ENCODE data around the gene MTF1.

The MTF1 gene

DNA sequence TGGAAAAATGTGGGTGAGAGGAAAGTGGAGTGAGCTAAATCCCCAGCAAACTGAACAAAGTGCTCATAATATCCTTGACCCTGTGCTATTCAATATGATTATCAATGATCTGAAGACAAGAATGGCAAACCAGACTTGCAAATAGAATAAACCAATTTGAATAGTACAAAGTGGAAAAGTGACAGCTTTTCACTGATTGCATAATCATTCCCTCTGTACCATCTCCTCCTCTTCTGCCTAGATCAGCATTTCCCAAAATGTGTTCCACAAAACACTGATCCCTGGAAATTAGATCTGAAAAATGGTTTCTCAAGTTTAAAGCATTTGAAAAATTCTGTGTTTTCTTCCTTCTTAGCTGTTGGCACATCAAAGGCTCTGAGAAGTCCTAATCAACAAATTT lies 8.1 kb downstream of the MTF1 start:
- no peak overlapping the region for H3K27ac ChIP-seq (ENCODE audit: low read depth, low read length, severe bottlenecking)
- peaks cover 55% of the 10 kb centered on the region for H3K36me3 ChIP-seq (ENCODE audit: control insufficient read depth, insufficient read depth, low read length)
- H3K4me3 ChIP-seq (ENCODE audit: extremely low read depth, insufficient read depth, low read length, poor library complexity, severe bottlenecking): no peak overlapping the region
- H3K9me3 ChIP-seq (ENCODE audit: control insufficient read depth, low read length): no peaks in the 10 kb centered on the region
- no peaks in the 10 kb centered on the region for H3K4me1 ChIP-seq (ENCODE audit: control insufficient read depth, insufficient read depth, low read length, poor library complexity, severe bottlenecking)

DNA sequence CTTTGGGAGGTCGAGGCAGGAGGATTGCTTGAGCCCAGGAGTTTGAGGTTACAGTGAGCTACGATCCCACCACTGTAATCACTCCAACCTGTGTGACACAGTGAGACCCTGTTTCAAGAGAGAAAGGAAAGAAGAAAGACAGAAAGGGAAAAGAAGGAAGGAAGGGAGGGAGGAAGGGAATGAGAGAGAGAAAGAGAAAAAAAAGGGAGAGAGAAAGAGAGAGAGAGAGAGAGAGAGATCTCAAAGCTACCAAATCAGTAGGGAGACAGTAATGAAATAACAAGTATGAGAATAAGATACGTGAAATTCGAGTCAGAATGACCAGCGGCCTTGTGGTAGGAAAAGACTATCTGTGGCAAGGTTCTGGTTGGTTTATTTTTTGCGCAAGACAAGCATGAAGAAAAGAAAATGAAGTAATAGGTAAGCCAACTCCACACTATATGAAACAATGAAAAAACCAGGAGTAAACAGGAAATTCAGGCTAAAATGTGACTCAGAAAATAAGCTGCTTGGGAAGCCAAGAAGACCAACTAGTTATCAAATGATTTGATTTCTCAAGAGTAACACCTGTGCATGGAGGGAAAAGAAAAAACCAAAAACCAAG lies 8.9 kb downstream of the MTF1 start:
- Histone ChIP-seq H3K36me3 (ENCODE audit: control insufficient read depth, insufficient read depth, low read length) (peaks cover 55% of the 10 kb centered on the region), H3K4me3 (ENCODE audit: extremely low read depth, insufficient read depth, low read length, poor library complexity, severe bottlenecking) (no peak overlapping the region), H3K9me3 (ENCODE audit: control insufficient read depth, low read length) (no peaks in the 10 kb centered on the region), H3K27ac (ENCODE audit: low read depth, low read length, severe bottlenecking) (no peak overlapping the region), H3K4me1 (ENCODE audit: control insufficient read depth, insufficient read depth, low read length, poor library complexity, severe bottlenecking) (no peaks in the 10 kb centered on the region)
- 93 to 100% methylated on average over 3 of the region's 6 CpGs for WGBS, 2 experiments (ENCODE audit: insufficient coverage in 2 of 2)

DNA sequence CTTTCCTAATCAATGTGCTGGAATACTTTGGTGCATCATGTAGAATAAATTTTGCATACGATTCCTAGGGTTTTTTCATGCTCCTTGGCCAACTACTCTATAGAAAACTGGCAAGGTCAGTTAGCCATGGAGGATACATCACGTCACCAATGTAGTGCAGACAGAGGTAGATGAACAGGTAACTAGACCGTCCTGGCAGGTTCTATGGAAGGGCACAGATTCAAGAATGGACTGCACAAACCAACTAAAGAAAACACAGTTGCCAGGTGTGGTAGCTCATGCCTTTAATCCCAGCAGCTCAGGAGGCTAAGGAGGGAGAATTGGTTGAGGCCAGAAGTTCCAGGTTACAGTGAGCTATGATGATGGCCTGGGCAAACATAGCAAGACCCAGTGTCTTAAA lies 9.9 kb downstream of the MTF1 start:
- Histone ChIP-seq H3K4me3 (ENCODE audit: extremely low read depth, insufficient read depth, low read length, poor library complexity, severe bottlenecking) (no peak overlapping the region), H3K27ac (ENCODE audit: low read depth, low read length, severe bottlenecking) (no peak overlapping the region), H3K36me3 (ENCODE audit: control insufficient read depth, insufficient read depth, low read length) (peaks cover 52% of the 10 kb centered on the region), H3K9me3 (ENCODE audit: control insufficient read depth, low read length) (no peaks in the 10 kb centered on the region), H3K4me1 (ENCODE audit: control insufficient read depth, insufficient read depth, low read length, poor library complexity, severe bottlenecking) (no peaks in the 10 kb centered on the region)
- 86% methylated on average over 1 of the region's 3 CpGs; no CpG with 5 or more reads in 1 of the 2 experiments for WGBS, 2 experiments (ENCODE audit: insufficient coverage in 2 of 2)

DNA sequence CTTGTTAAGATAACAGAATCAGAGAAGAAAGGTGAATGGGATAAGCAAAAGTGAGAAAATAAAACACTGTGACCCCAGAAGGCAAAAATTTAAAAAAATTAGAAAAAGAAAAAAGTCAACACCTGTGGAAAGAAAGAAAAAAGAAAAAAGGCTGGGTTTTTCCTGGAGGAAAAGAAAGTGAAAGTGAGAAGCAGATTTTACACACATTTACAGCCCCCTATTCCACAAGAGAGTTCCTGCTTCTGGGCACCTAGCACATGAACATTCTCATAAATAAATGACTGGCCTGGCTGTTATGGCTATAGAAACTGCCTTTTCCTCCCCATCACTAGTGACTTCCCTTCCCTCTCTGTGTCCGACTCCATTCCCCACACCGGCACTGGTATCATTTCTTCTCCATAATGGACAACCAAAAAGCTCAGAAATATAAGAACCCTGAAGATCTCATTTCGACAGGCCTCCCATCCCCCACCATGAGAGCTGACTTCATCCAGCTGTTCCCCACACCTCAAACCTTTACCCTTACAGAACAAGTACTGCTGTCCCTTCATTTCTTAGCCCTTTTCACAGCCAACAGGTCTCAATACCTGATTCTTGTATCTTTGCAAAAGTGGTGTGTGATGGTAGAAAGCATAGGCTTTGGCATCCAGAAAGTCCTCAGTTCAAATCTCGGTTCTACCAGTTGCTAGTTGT lies 12.6 kb downstream of the MTF1 start:
- Histone ChIP-seq H3K36me3 (ENCODE audit: control insufficient read depth, insufficient read depth, low read length) (peaks cover 49% of the 10 kb centered on the region), H3K4me1 (ENCODE audit: control insufficient read depth, insufficient read depth, low read length, poor library complexity, severe bottlenecking) (no peaks in the 10 kb centered on the region), H3K4me3 (ENCODE audit: extremely low read depth, insufficient read depth, low read length, poor library complexity, severe bottlenecking) (no peak overlapping the region), H3K27ac (ENCODE audit: low read depth, low read length, severe bottlenecking) (no peak overlapping the region), H3K9me3 (ENCODE audit: control insufficient read depth, low read length) (no peaks in the 10 kb centered on the region)
- 93 to 96% methylated on average over 3 of the region's 4 CpGs for WGBS, 2 experiments (ENCODE audit: insufficient coverage in 2 of 2)

DNA sequence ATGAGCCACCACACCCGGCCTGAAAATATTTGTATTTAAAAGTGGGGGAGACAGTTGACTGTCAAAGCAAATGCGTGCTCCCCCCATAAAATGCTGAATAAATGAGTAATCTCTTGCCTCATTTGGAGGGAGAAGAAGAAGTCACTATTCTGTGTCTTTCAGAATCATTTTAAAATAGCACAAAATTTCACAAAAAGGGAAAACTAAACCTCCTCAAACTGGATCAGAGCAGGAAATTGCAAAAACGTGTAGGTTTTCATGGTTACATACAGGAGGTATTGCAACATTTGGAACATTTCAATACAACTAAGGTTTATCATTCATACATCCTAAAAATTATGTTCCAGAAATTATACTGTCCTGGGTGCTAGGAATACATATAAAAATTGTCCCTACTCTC lies 13.6 kb downstream of the MTF1 start:
- H3K4me1 ChIP-seq (ENCODE audit: control insufficient read depth, insufficient read depth, low read length, poor library complexity, severe bottlenecking): no peaks in the 10 kb centered on the region
- H3K9me3 ChIP-seq (ENCODE audit: control insufficient read depth, low read length): no peaks in the 10 kb centered on the region
- no peak overlapping the region for H3K4me3 ChIP-seq (ENCODE audit: extremely low read depth, insufficient read depth, low read length, poor library complexity, severe bottlenecking)
- H3K36me3 ChIP-seq (ENCODE audit: control insufficient read depth, insufficient read depth, low read length): peaks cover 54% of the 10 kb centered on the region
- no peak overlapping the region for H3K27ac ChIP-seq (ENCODE audit: low read depth, low read length, severe bottlenecking)
- WGBS, 2 experiments (ENCODE audit: insufficient coverage in 2 of 2): 100% methylated on average over 1 of the region's 3 CpGs; no CpG with 5 or more reads in 1 of the 2 experiments

DNA sequence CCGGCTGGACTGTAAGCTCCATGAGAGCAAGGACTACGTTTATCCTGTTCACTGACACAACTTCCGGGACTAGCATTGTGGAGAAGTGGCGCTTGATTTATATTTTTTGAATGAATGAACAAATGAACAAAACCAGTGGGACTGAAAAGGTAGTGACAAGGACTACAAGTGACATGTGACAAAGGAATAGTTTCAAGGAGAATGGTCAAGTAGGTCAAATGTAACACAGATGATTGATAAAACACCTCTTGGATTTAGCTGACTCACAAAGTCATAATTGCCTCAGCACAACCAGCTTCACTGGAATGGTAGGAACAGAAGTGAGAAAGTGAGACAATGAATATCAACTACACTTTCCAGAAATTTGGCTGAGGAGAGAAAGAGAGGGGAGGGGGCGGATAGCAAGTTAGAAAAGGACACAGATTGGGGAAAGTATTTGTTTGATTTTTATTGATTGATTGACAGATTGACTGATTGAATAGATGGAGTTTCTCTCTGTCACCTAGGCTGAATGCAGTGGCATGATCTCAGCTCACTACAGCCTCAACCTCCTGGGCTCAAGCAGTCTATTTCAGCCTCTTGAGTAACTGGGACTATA lies 14.2 kb downstream of the MTF1 start:
- 94 to 98% methylated on average over 3 to 4 of the region's 5 CpGs for WGBS, 2 experiments (ENCODE audit: insufficient coverage in 2 of 2)
- Histone ChIP-seq H3K9me3 (ENCODE audit: control insufficient read depth, low read length) (no peaks in the 10 kb centered on the region), H3K36me3 (ENCODE audit: control insufficient read depth, insufficient read depth, low read length) (peaks cover 57% of the 10 kb centered on the region), H3K4me3 (ENCODE audit: extremely low read depth, insufficient read depth, low read length, poor library complexity, severe bottlenecking) (no peak overlapping the region), H3K27ac (ENCODE audit: low read depth, low read length, severe bottlenecking) (no peak overlapping the region), H3K4me1 (ENCODE audit: control insufficient read depth, insufficient read depth, low read length, poor library complexity, severe bottlenecking) (no peaks in the 10 kb centered on the region)

DNA sequence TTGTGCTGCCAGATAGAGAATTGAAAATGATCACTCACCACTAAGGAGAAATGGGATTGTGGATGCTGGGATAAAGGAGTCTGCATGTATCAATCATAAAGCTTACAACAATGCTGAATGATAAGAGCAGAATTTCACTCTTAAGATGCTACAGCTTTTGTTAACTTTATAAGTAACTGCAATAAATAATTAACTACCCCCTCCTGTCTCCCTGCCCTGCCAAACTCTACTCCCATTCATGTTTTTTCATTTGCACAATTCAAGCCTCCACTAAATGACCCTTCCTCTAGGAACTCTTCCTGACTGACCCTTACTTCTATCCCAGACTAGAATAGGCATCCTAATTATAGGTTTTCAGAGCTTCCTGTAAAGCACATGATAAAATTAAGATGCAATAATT lies 14.9 kb downstream of the MTF1 start:
- H3K9me3 ChIP-seq (ENCODE audit: control insufficient read depth, low read length): no peaks in the 10 kb centered on the region
- no peak overlapping the region for H3K4me3 ChIP-seq (ENCODE audit: extremely low read depth, insufficient read depth, low read length, poor library complexity, severe bottlenecking)
- peaks cover 57% of the 10 kb centered on the region for H3K36me3 ChIP-seq (ENCODE audit: control insufficient read depth, insufficient read depth, low read length)
- H3K27ac ChIP-seq (ENCODE audit: low read depth, low read length, severe bottlenecking): no peak overlapping the region
- H3K4me1 ChIP-seq (ENCODE audit: control insufficient read depth, insufficient read depth, low read length, poor library complexity, severe bottlenecking): no peaks in the 10 kb centered on the region

DNA sequence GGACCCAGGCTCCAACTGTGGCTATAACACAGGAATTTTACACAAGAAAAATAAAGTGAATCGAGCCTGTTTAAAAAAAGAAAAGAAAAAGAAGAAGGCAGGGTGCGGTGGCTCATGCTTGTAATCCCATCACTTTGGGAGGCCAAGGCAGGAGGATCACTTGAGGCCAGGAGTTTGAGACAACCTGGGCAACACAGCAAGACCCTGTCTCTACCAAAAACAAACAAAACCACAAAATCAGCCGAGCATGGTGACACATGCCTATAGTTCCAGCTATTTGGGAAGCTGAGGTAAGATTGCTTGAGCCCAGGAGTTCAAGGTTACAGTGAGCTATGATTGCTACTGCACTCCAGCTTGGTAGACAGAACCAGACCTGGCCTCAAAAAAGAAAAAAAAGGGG lies 17.7 kb downstream of the MTF1 start:
- no peak overlapping the region for H3K27ac ChIP-seq (ENCODE audit: low read depth, low read length, severe bottlenecking)

DNA sequence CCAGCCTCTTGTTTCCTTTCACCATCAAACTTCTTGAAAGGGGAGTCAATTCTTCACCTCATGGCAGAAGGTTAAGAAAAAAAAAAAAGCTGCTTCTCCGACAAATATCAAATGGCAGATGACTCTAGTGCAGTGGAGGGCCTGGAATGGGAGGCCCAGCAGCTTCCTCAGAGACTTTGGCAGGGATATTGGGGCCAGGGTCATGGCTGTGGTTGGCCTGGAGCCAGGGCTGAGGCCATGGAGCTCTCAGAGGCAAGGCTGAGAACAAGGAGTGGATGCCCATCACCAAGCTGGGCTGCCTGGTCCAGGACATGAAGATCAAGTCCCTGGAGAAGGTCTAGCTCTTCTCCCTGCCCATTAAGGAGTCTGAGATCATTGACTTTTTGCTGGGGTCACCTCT lies 18.7 kb downstream of the MTF1 start:
- Histone ChIP-seq H3K4me1 (ENCODE audit: control insufficient read depth, insufficient read depth, low read length, poor library complexity, severe bottlenecking) (no peaks in the 10 kb centered on the region), H3K27ac (ENCODE audit: low read depth, low read length, severe bottlenecking) (no peak overlapping the region), H3K36me3 (ENCODE audit: control insufficient read depth, insufficient read depth, low read length) (peaks cover 68% of the 10 kb centered on the region), H3K4me3 (ENCODE audit: extremely low read depth, insufficient read depth, low read length, poor library complexity, severe bottlenecking) (no peak overlapping the region), H3K9me3 (ENCODE audit: control insufficient read depth, low read length) (no peaks in the 10 kb centered on the region)
- 100% methylated on average over 1 of the region's 1 CpG for WGBS, 2 experiments (ENCODE audit: insufficient coverage in 2 of 2)

More for the DNA sequence above, 17.7 kb downstream of the MTF1 start:
- 93 to 100% methylated on average over 2 to 3 of the region's 3 CpGs for WGBS, 2 experiments (ENCODE audit: insufficient coverage in 2 of 2)
- Histone ChIP-seq H3K9me3 (ENCODE audit: control insufficient read depth, low read length) (no peaks in the 10 kb centered on the region), H3K4me1 (ENCODE audit: control insufficient read depth, insufficient read depth, low read length, poor library complexity, severe bottlenecking) (no peaks in the 10 kb centered on the region), H3K4me3 (ENCODE audit: extremely low read depth, insufficient read depth, low read length, poor library complexity, severe bottlenecking) (no peak overlapping the region), H3K36me3 (ENCODE audit: control insufficient read depth, insufficient read depth, low read length) (peaks cover 63% of the 10 kb centered on the region)

DNA sequence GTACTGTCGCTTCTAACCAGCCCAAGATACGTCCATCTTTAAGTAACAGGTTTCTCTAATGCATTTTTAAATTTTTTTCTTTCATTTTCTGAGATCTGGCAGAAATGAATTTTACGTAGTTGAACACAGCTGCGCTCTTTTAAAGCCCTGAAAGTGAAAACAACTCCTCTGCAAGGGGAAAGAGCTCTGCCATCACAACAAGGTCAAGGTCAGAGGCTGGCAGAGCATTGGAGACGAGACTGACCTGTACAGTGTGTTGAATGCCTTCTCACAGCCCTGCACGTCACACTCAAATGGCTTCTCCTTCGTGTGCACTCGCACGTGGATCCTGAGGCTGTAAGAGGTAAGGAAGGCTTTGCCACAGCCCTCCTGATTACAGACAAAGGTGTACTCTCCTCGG lies 19.7 kb downstream of the MTF1 start:
- H3K9me3 ChIP-seq (ENCODE audit: control insufficient read depth, low read length): no peaks in the 10 kb centered on the region
- no peak overlapping the region for H3K4me3 ChIP-seq (ENCODE audit: extremely low read depth, insufficient read depth, low read length, poor library complexity, severe bottlenecking)
- H3K27ac ChIP-seq (ENCODE audit: low read depth, low read length, severe bottlenecking): no peak overlapping the region
- WGBS, 2 experiments (ENCODE audit: insufficient coverage in 2 of 2): 90 to 92% methylated on average over 8 to 10 of the region's 10 CpGs
- peaks cover 75% of the 10 kb centered on the region for H3K36me3 ChIP-seq (ENCODE audit: control insufficient read depth, insufficient read depth, low read length)
- no peaks in the 10 kb centered on the region for H3K4me1 ChIP-seq (ENCODE audit: control insufficient read depth, insufficient read depth, low read length, poor library complexity, severe bottlenecking)

DNA sequence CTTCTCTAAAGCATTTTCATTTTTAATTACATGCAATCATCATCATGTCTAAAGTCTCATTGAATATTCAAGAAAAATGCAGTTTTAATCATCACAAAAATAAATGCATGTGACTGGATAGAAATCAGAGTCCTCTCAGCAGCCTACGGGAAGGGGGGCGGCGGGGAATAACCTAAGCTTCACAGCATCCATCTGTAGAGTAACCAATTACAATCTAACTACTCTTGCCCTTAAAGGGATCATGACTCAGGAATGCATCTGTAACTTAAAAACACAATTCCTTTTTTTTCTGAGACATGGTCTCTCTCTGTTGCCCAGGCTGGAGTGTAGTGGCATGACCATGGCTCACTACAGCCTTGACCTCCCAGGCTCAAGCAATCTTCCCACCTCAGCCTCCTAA lies 22.6 kb downstream of the MTF1 start:
- 43 to 67% methylated on average over 2 to 3 of the region's 3 CpGs for WGBS, 2 experiments (ENCODE audit: insufficient coverage in 2 of 2)
- Histone ChIP-seq H3K27ac (ENCODE audit: low read depth, low read length, severe bottlenecking) (no peak overlapping the region), H3K36me3 (ENCODE audit: control insufficient read depth, insufficient read depth, low read length) (peaks cover 92% of the 10 kb centered on the region), H3K4me3 (ENCODE audit: extremely low read depth, insufficient read depth, low read length, poor library complexity, severe bottlenecking) (no peak overlapping the region), H3K4me1 (ENCODE audit: control insufficient read depth, insufficient read depth, low read length, poor library complexity, severe bottlenecking) (no peaks in the 10 kb centered on the region), H3K9me3 (ENCODE audit: control insufficient read depth, low read length) (no peaks in the 10 kb centered on the region)
